D721Med (cell line): ENCODE data around the gene CCDC102A.

Experiments used
- DNase-seq: peaks from one replicate; pipeline ENCODE4 v3.0.0; 2011; ENCODE audit warnings: low spot score; ENCODE audit not compliant: insufficient read length
- FAIRE-seq: peaks from 2 replicates; lab custom pipeline; 2011; peaks lifted over from hg19 to GRCh38; lab: Jason Lieb, UNC
- CTCF ChIP-seq: IDR thresholded peaks from 2 replicates; pipeline ENCODE4 v1.5.1; 2012; ENCODE audit warnings: mild to moderate bottlenecking, control low read depth; ENCODE audit not compliant: insufficient read depth; ENCODE audit errors: missing control alignments

Gene CCDC102A

GRCh38 chr16:57518520-57518919 lies 17.9 kb downstream of the CCDC102A start:
- no peak for FAIRE-seq
- no peak for TF ChIP-seq CTCF
- DNase-seq = no peak

- FAIRE-seq (no peak), DNase-seq (no peak)
- no peak for TF ChIP-seq CTCF
Observed at GRCh38 chr16:57517397-57518367, 18.7 kb downstream of the CCDC102A start.

- no peak for TF ChIP-seq CTCF
- DNase-seq (no peak), FAIRE-seq (no peak)
Observed at GRCh38 chr16:57516773-57517172, 19.6 kb downstream of the CCDC102A start.

- TF ChIP-seq CTCF = no peak
- no peak for FAIRE-seq
- DNase-seq = no peak
Observed at GRCh38 chr16:57516176-57516725, 20.1 kb downstream of the CCDC102A start.

- TF ChIP-seq CTCF = no peak
- FAIRE-seq (no peak), DNase-seq (no peak)
Observed at GRCh38 chr16:57514791-57515600, 21.4 kb downstream of the CCDC102A start.

- TF ChIP-seq CTCF = no peak
- no peak for DNase-seq
- no peak for FAIRE-seq
Observed at GRCh38 chr16:57514371-57514770, 22.0 kb downstream of the CCDC102A start.
